ENCODE data around the gene SMCO2.

DNA sequence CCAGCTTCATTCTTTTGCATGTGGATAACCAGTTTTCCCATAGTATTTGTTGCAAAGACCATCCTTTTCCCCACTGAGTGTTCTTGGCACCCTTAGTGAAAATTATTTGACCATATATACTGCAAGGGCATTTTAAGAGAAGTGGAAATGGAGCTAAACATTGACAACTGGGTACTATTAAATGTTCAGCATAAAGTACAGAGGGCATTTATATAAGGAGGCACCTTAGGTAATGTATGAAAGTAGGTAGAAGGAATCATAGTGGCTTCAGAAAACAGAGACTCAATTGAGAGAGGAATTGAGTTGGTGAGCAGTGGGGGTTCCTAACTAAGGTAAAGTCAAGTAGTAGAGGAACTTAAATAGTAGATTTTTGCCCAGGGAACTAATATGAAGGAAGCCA lies 34.5 kb upstream of the SMCO2 start:
- TF ChIP-seq, protein P1, sequence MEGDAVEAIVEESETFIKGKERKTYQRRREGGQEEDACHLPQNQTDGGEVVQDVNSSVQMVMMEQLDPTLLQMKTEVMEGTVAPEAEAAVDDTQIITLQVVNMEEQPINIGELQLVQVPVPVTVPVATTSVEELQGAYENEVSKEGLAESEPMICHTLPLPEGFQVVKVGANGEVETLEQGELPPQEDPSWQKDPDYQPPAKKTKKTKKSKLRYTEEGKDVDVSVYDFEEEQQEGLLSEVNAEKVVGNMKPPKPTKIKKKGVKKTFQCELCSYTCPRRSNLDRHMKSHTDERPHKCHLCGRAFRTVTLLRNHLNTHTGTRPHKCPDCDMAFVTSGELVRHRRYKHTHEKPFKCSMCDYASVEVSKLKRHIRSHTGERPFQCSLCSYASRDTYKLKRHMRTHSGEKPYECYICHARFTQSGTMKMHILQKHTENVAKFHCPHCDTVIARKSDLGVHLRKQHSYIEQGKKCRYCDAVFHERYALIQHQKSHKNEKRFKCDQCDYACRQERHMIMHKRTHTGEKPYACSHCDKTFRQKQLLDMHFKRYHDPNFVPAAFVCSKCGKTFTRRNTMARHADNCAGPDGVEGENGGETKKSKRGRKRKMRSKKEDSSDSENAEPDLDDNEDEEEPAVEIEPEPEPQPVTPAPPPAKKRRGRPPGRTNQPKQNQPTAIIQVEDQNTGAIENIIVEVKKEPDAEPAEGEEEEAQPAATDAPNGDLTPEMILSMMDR (conservative IDR thresholded peaks at IDR 0.05; ENCODE audit: low read depth, low read length), result no peak
- TF ChIP-seq POLR2A (IDR thresholded peaks at IDR 0.05; ENCODE audit: low read depth, low read length) (no peak), SMC3 (IDR thresholded peaks at IDR 0.05; ENCODE audit: low read depth, low read length) (no peak), FOS (IDR thresholded peaks at IDR 0.05; ENCODE audit: low read depth, low read length) (no peak), CEBPB (IDR thresholded peaks at IDR 0.05; ENCODE audit: low read depth, low read length) (no peak), RAD21 (IDR thresholded peaks at IDR 0.05; ENCODE audit: low read length) (no peak), NFE2L2 (IDR thresholded peaks at IDR 0.05; ENCODE audit: low read depth, low read length) (no peak), RCOR1 (IDR thresholded peaks at IDR 0.05; ENCODE audit: insufficient replicate concordance, low read length) (no peak), MXI1 (IDR thresholded peaks at IDR 0.05; ENCODE audit: borderline replicate concordance, low read depth, low read length) (no peak)
- TF ChIP-seq, protein P2, sequence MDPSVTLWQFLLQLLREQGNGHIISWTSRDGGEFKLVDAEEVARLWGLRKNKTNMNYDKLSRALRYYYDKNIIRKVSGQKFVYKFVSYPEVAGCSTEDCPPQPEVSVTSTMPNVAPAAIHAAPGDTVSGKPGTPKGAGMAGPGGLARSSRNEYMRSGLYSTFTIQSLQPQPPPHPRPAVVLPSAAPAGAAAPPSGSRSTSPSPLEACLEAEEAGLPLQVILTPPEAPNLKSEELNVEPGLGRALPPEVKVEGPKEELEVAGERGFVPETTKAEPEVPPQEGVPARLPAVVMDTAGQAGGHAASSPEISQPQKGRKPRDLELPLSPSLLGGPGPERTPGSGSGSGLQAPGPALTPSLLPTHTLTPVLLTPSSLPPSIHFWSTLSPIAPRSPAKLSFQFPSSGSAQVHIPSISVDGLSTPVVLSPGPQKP (IDR thresholded peaks at IDR 0.05; ENCODE audit: borderline replicate concordance, low read depth, low read length), result no peak
